ENCODE measurements around the gene TNKS1BP1.

TNKS1BP1 gene

DNA sequence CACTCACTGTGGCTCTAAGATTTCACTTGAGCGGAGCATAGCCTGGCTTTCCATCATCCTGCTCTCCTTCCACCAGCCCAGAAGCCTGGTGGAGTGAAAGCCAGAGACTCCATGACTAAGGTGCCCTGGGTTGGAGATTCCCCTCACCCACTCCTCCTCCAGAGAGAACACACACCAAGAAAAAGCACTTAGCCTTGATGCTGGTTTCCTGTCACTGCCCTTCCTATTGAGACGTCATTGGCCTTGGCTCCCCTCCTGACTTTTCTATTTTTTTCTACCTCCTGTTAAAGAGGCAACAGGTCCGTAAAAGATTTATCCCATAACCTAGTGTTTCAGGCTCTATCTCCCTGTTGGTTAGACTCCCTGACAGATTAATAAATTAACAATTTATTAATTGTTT, 49.2 kb downstream of the TNKS1BP1 start:
- no peaks in the 10 kb centered on the region for H3K9me3 ChIP-seq (ENCODE audit: control insufficient read depth, insufficient read depth, low read length)
- no peaks in the 10 kb centered on the region for H3K4me1 ChIP-seq (ENCODE audit: control insufficient read depth, low read length)

DNA sequence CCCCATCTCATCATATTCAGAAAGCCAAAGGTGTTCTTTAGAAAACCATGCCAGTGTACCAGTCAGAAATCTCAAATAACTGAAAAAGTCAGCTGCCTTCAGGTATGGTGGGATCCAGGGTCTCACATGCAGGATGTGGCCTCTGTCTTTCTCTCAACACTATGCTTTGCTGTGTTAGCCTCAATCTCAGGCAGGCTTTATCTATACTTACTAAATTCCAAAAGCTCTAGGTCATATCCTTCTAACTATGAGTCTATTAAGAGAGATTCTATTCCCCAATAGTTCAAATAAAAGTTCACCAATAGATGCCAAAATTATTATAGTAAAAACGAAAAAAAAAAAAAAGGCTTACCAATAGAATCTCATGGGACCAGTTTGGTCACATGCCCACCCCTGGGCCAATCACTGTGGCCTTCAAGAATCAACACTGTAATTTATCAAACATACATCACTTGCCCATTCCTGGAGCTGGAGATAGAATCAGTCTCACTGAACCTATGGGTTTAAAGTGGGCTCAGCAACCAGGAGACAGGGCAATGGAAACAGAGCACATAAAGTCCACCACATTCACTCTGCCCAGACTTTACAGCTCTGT, 49.8 kb downstream of the TNKS1BP1 start:
- H3K9me3 ChIP-seq (ENCODE audit: control insufficient read depth, insufficient read depth, low read length), result no peaks in the 10 kb centered on the region
- H3K4me3 ChIP-seq (ENCODE audit: low read length), result no peak overlapping the region
- TF ChIP-seq, protein P1, sequence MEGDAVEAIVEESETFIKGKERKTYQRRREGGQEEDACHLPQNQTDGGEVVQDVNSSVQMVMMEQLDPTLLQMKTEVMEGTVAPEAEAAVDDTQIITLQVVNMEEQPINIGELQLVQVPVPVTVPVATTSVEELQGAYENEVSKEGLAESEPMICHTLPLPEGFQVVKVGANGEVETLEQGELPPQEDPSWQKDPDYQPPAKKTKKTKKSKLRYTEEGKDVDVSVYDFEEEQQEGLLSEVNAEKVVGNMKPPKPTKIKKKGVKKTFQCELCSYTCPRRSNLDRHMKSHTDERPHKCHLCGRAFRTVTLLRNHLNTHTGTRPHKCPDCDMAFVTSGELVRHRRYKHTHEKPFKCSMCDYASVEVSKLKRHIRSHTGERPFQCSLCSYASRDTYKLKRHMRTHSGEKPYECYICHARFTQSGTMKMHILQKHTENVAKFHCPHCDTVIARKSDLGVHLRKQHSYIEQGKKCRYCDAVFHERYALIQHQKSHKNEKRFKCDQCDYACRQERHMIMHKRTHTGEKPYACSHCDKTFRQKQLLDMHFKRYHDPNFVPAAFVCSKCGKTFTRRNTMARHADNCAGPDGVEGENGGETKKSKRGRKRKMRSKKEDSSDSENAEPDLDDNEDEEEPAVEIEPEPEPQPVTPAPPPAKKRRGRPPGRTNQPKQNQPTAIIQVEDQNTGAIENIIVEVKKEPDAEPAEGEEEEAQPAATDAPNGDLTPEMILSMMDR (IDR thresholded peaks at IDR 0.05; ENCODE audit: low read depth, low read length, poor library complexity, severe bottlenecking), result no peak
- no peak for TF ChIP-seq EZH2phosphoT487 (IDR thresholded peaks at IDR 0.05; ENCODE audit: borderline replicate concordance, low read length)
- no peak overlapping the region for H3K27ac ChIP-seq (ENCODE audit: low read depth, low read length)
- no peaks in the 10 kb centered on the region for H3K4me1 ChIP-seq (ENCODE audit: control insufficient read depth, low read length)
- H4K20me1 ChIP-seq (ENCODE audit: control insufficient read depth, insufficient read depth, low read depth, low read length), result no peaks in the 10 kb centered on the region
- no peaks in the 10 kb centered on the region for H3K9me2 ChIP-seq (replicated peaks; ENCODE audit: control insufficient read depth, low read length)
- H3K4me2 ChIP-seq (ENCODE audit: low read length), result no peak overlapping the region
- no peaks in the 10 kb centered on the region for H3K36me3 ChIP-seq (ENCODE audit: control insufficient read depth, low read length)
- H3K79me2 ChIP-seq (ENCODE audit: control insufficient read depth, low read length), result no peaks in the 10 kb centered on the region
- H3K27me3 ChIP-seq (ENCODE audit: control insufficient read depth, low read length), result peaks cover 34% of the 10 kb centered on the region
- H3F3A ChIP-seq (ENCODE audit: control insufficient read depth, insufficient read depth), result no peaks in the 10 kb centered on the region

More for the DNA sequence above, 49.2 kb downstream of the TNKS1BP1 start:
- TF ChIP-seq, protein P1 (IDR thresholded peaks at IDR 0.05; ENCODE audit: low read depth, low read length, poor library complexity, severe bottlenecking), result no peak
- TF ChIP-seq EZH2phosphoT487 (IDR thresholded peaks at IDR 0.05; ENCODE audit: borderline replicate concordance, low read length), result no peak
- H3K36me3 ChIP-seq (ENCODE audit: control insufficient read depth, low read length), result no peaks in the 10 kb centered on the region
- H3K4me3 ChIP-seq (ENCODE audit: low read length), result no peak overlapping the region
- H3K79me2 ChIP-seq (ENCODE audit: control insufficient read depth, low read length), result no peaks in the 10 kb centered on the region
- no peaks in the 10 kb centered on the region for H3K9me2 ChIP-seq (replicated peaks; ENCODE audit: control insufficient read depth, low read length)
- H3K27me3 ChIP-seq (ENCODE audit: control insufficient read depth, low read length), result peaks cover 34% of the 10 kb centered on the region
- no peaks in the 10 kb centered on the region for H3F3A ChIP-seq (ENCODE audit: control insufficient read depth, insufficient read depth)
- H3K27ac ChIP-seq (ENCODE audit: low read depth, low read length), result no peak overlapping the region
- H4K20me1 ChIP-seq (ENCODE audit: control insufficient read depth, insufficient read depth, low read depth, low read length), result no peaks in the 10 kb centered on the region
- no peak overlapping the region for H3K4me2 ChIP-seq (ENCODE audit: low read length)

DNA sequence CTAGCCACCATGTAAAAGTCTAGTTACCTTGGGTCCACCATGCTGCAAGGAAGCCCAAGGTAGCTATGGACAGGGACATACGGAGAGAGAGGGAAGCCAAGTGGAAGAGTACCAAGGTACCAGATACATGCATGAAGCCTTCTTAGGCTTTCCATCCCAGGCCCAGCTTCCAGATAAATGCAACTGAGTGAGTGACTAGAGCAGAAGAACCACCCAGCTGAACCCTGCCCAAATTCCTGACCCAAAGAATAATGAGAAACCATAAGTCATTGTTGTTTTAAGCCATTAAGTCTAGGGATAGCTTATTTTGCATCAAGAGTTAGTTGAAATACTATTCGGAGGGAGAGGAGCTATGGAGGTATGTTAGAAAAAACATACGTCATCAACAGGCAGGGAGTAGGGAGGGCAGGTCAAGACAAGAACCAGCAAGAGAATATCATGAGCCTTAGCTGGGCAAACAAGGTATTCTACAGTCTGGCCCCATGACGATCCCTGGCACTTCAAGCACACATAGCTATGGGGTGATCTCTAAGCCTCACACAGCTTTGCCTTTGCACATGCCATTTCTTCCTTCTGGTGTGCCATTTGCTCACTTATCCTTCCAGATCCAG, 51.2 kb downstream of the TNKS1BP1 start:
- H3K27ac ChIP-seq (ENCODE audit: low read depth, low read length), result no peak overlapping the region
- no peaks in the 10 kb centered on the region for H3K9me3 ChIP-seq (ENCODE audit: control insufficient read depth, insufficient read depth, low read length)
- no peaks in the 10 kb centered on the region for H3F3A ChIP-seq (ENCODE audit: control insufficient read depth, insufficient read depth)
- no peak overlapping the region for H3K4me3 ChIP-seq (ENCODE audit: low read length)
- H3K27me3 ChIP-seq (ENCODE audit: control insufficient read depth, low read length), result peaks cover 34% of the 10 kb centered on the region
- H3K4me2 ChIP-seq (ENCODE audit: low read length), result no peak overlapping the region
- TF ChIP-seq EZH2phosphoT487 (IDR thresholded peaks at IDR 0.05; ENCODE audit: borderline replicate concordance, low read length), result no peak
- TF ChIP-seq, protein P1 (IDR thresholded peaks at IDR 0.05; ENCODE audit: low read depth, low read length, poor library complexity, severe bottlenecking), result no peak
- H3K79me2 ChIP-seq (ENCODE audit: control insufficient read depth, low read length), result no peaks in the 10 kb centered on the region
- H4K20me1 ChIP-seq (ENCODE audit: control insufficient read depth, insufficient read depth, low read depth, low read length), result no peaks in the 10 kb centered on the region
- H3K4me1 ChIP-seq (ENCODE audit: control insufficient read depth, low read length), result no peaks in the 10 kb centered on the region
- no peaks in the 10 kb centered on the region for H3K9me2 ChIP-seq (replicated peaks; ENCODE audit: control insufficient read depth, low read length)
- no peaks in the 10 kb centered on the region for H3K36me3 ChIP-seq (ENCODE audit: control insufficient read depth, low read length)
